IMR-90 (cell line): ENCODE data around the gene UPF1. TPM values are rescaled to one million over a fixed set of nuclear protein-coding genes. Genes with fewer than 3 reads are reported as not detected.

Source experiments
- ATAC-seq: fragments of 200-7000 bp; cut with Tn5 transposase; 2 replicates; pipeline ENCODE4 v1.9.1; 2020; ENCODE audit warnings: low read depth, mild to moderate bottlenecking, moderate library complexity
- BruUV-seq: library from RNA; stranded (reverse); fragments of 400-500 nt; replicated peaks from 2 replicates; lab custom pipeline; 2021; lab: Mats Ljungman, UMichigan
- CTCF ChIA-PET: fragments of 300-600 bp; formaldehyde crosslinking; extraction: SDS; loops from one replicate; lab custom pipeline; 2021; ENCODE audit warnings: antibody characterized with exemption; lab: Yijun Ruan, JAX
- POLR2A ChIA-PET: fragments of 300-600 bp; sonication (Branson Sonifier 250); formaldehyde crosslinking; loops from one replicate; lab custom pipeline; 2022; ENCODE audit warnings: antibody characterized with exemption; ENCODE audit not compliant: unreplicated experiment; lab: Charles Lee
- DNase-seq: peaks from one replicate; pipeline ENCODE4 v3.0.0; 2013
- H2AFZ ChIP-seq: replicated peaks from 2 replicates; pipeline ENCODE3; 2013; ENCODE audit warnings: low read length, mild to moderate bottlenecking; ENCODE audit not compliant: poor library complexity
- H2AK5ac ChIP-seq: 2 replicates; pipeline ENCODE4 v1.6.1; 2013; ENCODE audit warnings: low read depth, low read length, inconsistent platforms
- H2AK9ac ChIP-seq: replicated peaks from 2 replicates; pipeline ENCODE3; 2013; ENCODE audit warnings: mild to moderate bottlenecking, low read depth, low read length, moderate library complexity; ENCODE audit not compliant: poor library complexity
- H2BK120ac ChIP-seq: 2 replicates; pipeline ENCODE4 v1.6.1; 2013; ENCODE audit warnings: low read depth, low read length, inconsistent platforms
- H2BK15ac ChIP-seq: 3 replicates; pipeline ENCODE4 v1.6.1; 2013; ENCODE audit warnings: low read depth, low read length, inconsistent platforms
- H2BK20ac ChIP-seq: 2 replicates; pipeline ENCODE4 v1.6.1; 2013; ENCODE audit warnings: low read depth, mild to moderate bottlenecking, inconsistent platforms, low read length, moderate library complexity
- H2BK5ac ChIP-seq: 2 replicates; pipeline ENCODE4 v1.6.1; 2013; ENCODE audit warnings: mild to moderate bottlenecking, low read depth, low read length, inconsistent platforms; ENCODE audit not compliant: poor library complexity, severe bottlenecking
- H3K14ac ChIP-seq: replicated peaks from 2 replicates; pipeline ENCODE4 v1.6.1; 2013; ENCODE audit warnings: low read depth, low read length, inconsistent platforms
- H3K18ac ChIP-seq: 2 replicates; pipeline ENCODE4 v1.6.1; 2013; ENCODE audit warnings: low read depth, low read length, control low read depth
- H3K23ac ChIP-seq: 2 replicates; pipeline ENCODE4 v1.6.1; 2013; ENCODE audit warnings: low read depth, low read length, inconsistent platforms
- H3K27ac ChIP-seq: 2 replicates; pipeline ENCODE4 v1.5.1; 2013; ENCODE audit warnings: mild to moderate bottlenecking, control low read depth, low read length; ENCODE audit not compliant: insufficient read depth
- H3K27me3 ChIP-seq: 2 replicates; pipeline ENCODE4 v1.6.1; 2013; ENCODE audit warnings: low read length; ENCODE audit not compliant: control insufficient read depth, insufficient read depth
- H3K36me3 ChIP-seq: 2 replicates; pipeline ENCODE4 v1.6.1; 2013; ENCODE audit warnings: low read length, mixed read lengths; ENCODE audit not compliant: control insufficient read depth, insufficient read depth
- H3K4ac ChIP-seq: 2 replicates; pipeline ENCODE4 v1.6.1; 2013; ENCODE audit warnings: low read depth, low read length, inconsistent platforms
- H3K4me1 ChIP-seq: 2 replicates; pipeline ENCODE4 v1.6.1; 2013; ENCODE audit warnings: low read length, mixed read lengths; ENCODE audit not compliant: control insufficient read depth, insufficient read depth
- H3K4me2 ChIP-seq: 2 replicates; pipeline ENCODE4 v1.6.1; 2013; ENCODE audit warnings: low read depth, mild to moderate bottlenecking, control low read depth, low read length, moderate library complexity
- H3K4me3 ChIP-seq: 2 replicates; pipeline ENCODE4 v1.5.1; 2013; ENCODE audit warnings: low read depth, mild to moderate bottlenecking, control low read depth, low read length, moderate library complexity; ENCODE audit not compliant: insufficient read depth
- H3K56ac ChIP-seq: 2 replicates; pipeline ENCODE4 v1.6.1; 2013; ENCODE audit warnings: low read length, inconsistent platforms; ENCODE audit not compliant: insufficient read depth; ENCODE audit errors: extremely low read depth
- H3K79me1 ChIP-seq, 2 experiments: 2 replicates each; pipeline ENCODE4 v1.6.1; 2013; ENCODE audit warnings: low read length in 2 of 2, inconsistent platforms in 1 of 2, low read depth in 1 of 2
- H3K9ac ChIP-seq: 2 replicates; pipeline ENCODE4 v1.6.1; 2013; ENCODE audit warnings: low read depth, low read length, control low read depth
- H3K9me1 ChIP-seq: 2 replicates; pipeline ENCODE4 v1.6.1; 2013; ENCODE audit warnings: low read length, inconsistent platforms; ENCODE audit not compliant: insufficient read depth
- H3K9me3 ChIP-seq: 2 replicates; pipeline ENCODE4 v1.6.1; 2013; ENCODE audit warnings: low read length; ENCODE audit not compliant: control insufficient read depth, insufficient read depth
- H4K20me1 ChIP-seq: 2 replicates; pipeline ENCODE4 v1.6.1; 2013; ENCODE audit warnings: low read length, inconsistent platforms; ENCODE audit not compliant: insufficient read depth
- H4K5ac ChIP-seq: 2 replicates; pipeline ENCODE4 v1.6.1; 2013; ENCODE audit warnings: mild to moderate bottlenecking, low read depth, low read length, control low read depth
- H4K8ac ChIP-seq, 2 experiments: 2 replicates each; pipeline ENCODE4 v1.6.1; 2013; ENCODE audit warnings: low read depth in 2 of 2, low read length in 2 of 2, control low read depth in 1 of 2, inconsistent platforms in 1 of 2
- H4K91ac ChIP-seq: 2 replicates; pipeline ENCODE4 v1.6.1; 2013; ENCODE audit warnings: low read depth, low read length, inconsistent platforms; ENCODE audit not compliant: insufficient read depth
- BHLHE40 ChIP-seq: fragments of 150-350 bp; IDR thresholded peaks from 2 replicates; pipeline ENCODE4 v1.6.1; 2016; ENCODE audit warnings: mild to moderate bottlenecking, low read depth, low read length
- CEBPB ChIP-seq: IDR thresholded peaks from 2 replicates; pipeline ENCODE4 v1.6.1; 2012; ENCODE audit warnings: low read depth, low read length, improper control_type of control experiment
- FOS ChIP-seq: fragments of 150-350 bp; IDR thresholded peaks from 2 replicates; pipeline ENCODE4 v1.6.1; 2016; ENCODE audit warnings: low read depth, low read length
- MAZ ChIP-seq: IDR thresholded peaks from 2 replicates; pipeline ENCODE4 v1.6.1; 2012; ENCODE audit warnings: low read depth, mild to moderate bottlenecking, low read length, improper control_type of control experiment, moderate library complexity, borderline replicate concordance
- NFE2L2 ChIP-seq: fragments of 150-350 bp; IDR thresholded peaks from 2 replicates; pipeline ENCODE4 v1.6.1; 2016; ENCODE audit warnings: low read depth, mild to moderate bottlenecking, low read length
- USF2 ChIP-seq: fragments of 150-350 bp; IDR thresholded peaks from 2 replicates; pipeline ENCODE4 v1.6.1; 2017; ENCODE audit warnings: mild to moderate bottlenecking, antibody characterized with exemption, low read length, low read depth
- WGBS, 2 experiments: methylation state at CpG; one replicate each; pipeline versions ENCODE4 v1.1.5 to v1.1.7; 2013; ENCODE audit warnings: missing lambda C conversion rate in 2 of 2; ENCODE audit not compliant: insufficient read length in 1 of 2; ENCODE audit errors: extremely low coverage in 2 of 2; 5-methylcytosine and 5-hydroxymethylcytosine counted together
- dilution Hi-C: fragments of 300-500 bp; cut with HindIII; formaldehyde crosslinking; loops from one replicate; pipeline ENCODE4 v1.14.3; 2018; ENCODE audit warnings: low sequenced_read_pairs; ENCODE audit not compliant: unreplicated experiment
- in situ Hi-C: fragments of 300-500 bp; cut with MboI; formaldehyde crosslinking; loops from 3 replicates; pipeline ENCODE4 v1.14.3; 2019; ENCODE audit warnings: low sequenced_read_pairs, inconsistent platforms, mixed read lengths
- intact Hi-C: fragments of 100-400 bp; cut with micrococcal nuclease; formaldehyde crosslinking; loops from 2 replicates; pipeline ENCODE4 v1.10.0; 2022
- polyA plus RNA-seq, 3 experiments: library from polyadenylated mRNA; depleted of rRNA; stranded (reverse); fragments of >200 nt; gene quantifications; 2 replicates each; pipeline ENCODE4 v1.2.3, GENCODE V29; 2012; ENCODE audit warnings: low replicate concordance in 1 of 3
- total RNA-seq: library from RNA; depleted of rRNA; stranded (reverse); fragments of >200 nt; gene quantifications from 2 replicates; pipeline ENCODE4 v1.2.3, GENCODE V29; 2012

Gene UPF1
- total and polyA plus RNA-seq, 2 of the 4 experiments (the other 2 are of a cell fraction) = 31.2 to 50.3 TPM

- no peak overlapping the region for H2BK120ac ChIP-seq
- no peak overlapping the region for H3K23ac ChIP-seq
- peaks cover 1% of the 10 kb centered on the region; the same call in 1 of the 2 replicates for H3K36me3 ChIP-seq
- H2BK20ac ChIP-seq = no peak overlapping the region
- H2BK5ac ChIP-seq = no peak overlapping the region
- H3K4ac ChIP-seq = no peak overlapping the region
- no peak overlapping the region for H3K4me2 ChIP-seq
- BruUV-seq = no TSS peak
- H3K56ac ChIP-seq = no peak overlapping the region
- no peak overlapping the region for H2AK9ac ChIP-seq
- peaks cover 19% of the 10 kb centered on the region for H4K20me1 ChIP-seq
- ChIA-PET POLR2A (no interaction called here), CTCF (interaction anchor here (1.0 kb wide), 1 partner anchor 93 kb away, joined by 3 read pairs; no protein-coding TSS in a partner anchor)
- H4K91ac ChIP-seq = no peak overlapping the region
- 30% methylated on average over 11 of the region's 18 CpGs; no CpG with 5 or more reads in 1 of the 2 experiments for WGBS, 2 experiments
- dilution Hi-C loops (no loop called here), intact Hi-C loops (no loop called here), in situ Hi-C loops (no loop called here)
- H3K27me3 ChIP-seq = peaks cover 7% of the 10 kb centered on the region; the same call in 1 of the 2 replicates
- H2AFZ ChIP-seq = no peak overlapping the region
- H3K9me1 ChIP-seq = no peaks in the 10 kb centered on the region
- no peaks in the 10 kb centered on the region for H3K9me3 ChIP-seq
- no peak overlapping the region for H4K8ac ChIP-seq
- H3K79me1 ChIP-seq = no peaks in the 10 kb centered on the region
- no peak for ATAC-seq
- H3K14ac ChIP-seq = no peak overlapping the region
- H3K27ac ChIP-seq = no peak overlapping the region
- TF ChIP-seq FOS (no peak), MAZ (no peak), CEBPB (no peak), NFE2L2 (no peak), USF2 (no peak), BHLHE40 (no peak)
- DNase-seq = no peak
- no peak overlapping the region for H3K9ac ChIP-seq
- H3K18ac ChIP-seq = no peak overlapping the region
- no peak overlapping the region for H2AK5ac ChIP-seq
- H2BK15ac ChIP-seq = no peak overlapping the region
- H3K4me3 ChIP-seq = no peak overlapping the region
- peaks cover 8% of the 10 kb centered on the region; the same call in 1 of the 2 replicates for H3K4me1 ChIP-seq
- H4K5ac ChIP-seq = no peak overlapping the region
Measured at GRCh38 chr19:18893587-18894253, 62.0 kb downstream of the UPF1 start.
